HFFc6 (cell line): ENCODE results near the gene PRR12. TPM values are rescaled to one million over a fixed set of nuclear protein-coding genes. Genes with fewer than 3 reads are reported as not detected.

Experiments
- DNase-seq: peaks from one replicate; pipeline ENCODE4 v3.0.0-alpha.2; 2018
- H3K27ac Mint-ChIP-seq: 2 replicates; pipeline ENCODE4 v1.8.0; 2020; ENCODE audit warnings: mild to moderate bottlenecking, mixed read lengths
- H3K27me3 Mint-ChIP-seq: 2 replicates; pipeline ENCODE4 v1.8.0; 2021; ENCODE audit warnings: mild to moderate bottlenecking, moderate library complexity, mixed read lengths; ENCODE audit not compliant: insufficient read depth
- H3K36me3 Mint-ChIP-seq: 2 replicates; pipeline ENCODE4 v1.8.0; 2021; ENCODE audit warnings: low read depth, mixed read lengths
- H3K4me1 Mint-ChIP-seq: 2 replicates; pipeline ENCODE4 v1.8.0; 2020; ENCODE audit warnings: low read depth, mixed read lengths
- H3K4me3 Mint-ChIP-seq: 2 replicates; pipeline ENCODE4 v1.8.0; 2020; ENCODE audit warnings: mild to moderate bottlenecking, moderate library complexity, mixed read lengths
- H3K9me3 Mint-ChIP-seq: 2 replicates; pipeline ENCODE4 v1.8.0; 2020; ENCODE audit warnings: mild to moderate bottlenecking, mixed read lengths
- CTCF ChIP-seq: fragments of 200-600 bp; sonication (generic); IDR thresholded peaks from 2 replicates; pipeline ENCODE4 v1.5.0; 2021; ENCODE audit warnings: antibody characterized with exemption, mild to moderate bottlenecking
- long read RNA-seq: library from polyadenylated mRNA; unstranded; transcript quantifications from one replicate; pipeline ENCODE4 v2.0.0, GENCODE V29; 2019
- total RNA-seq, 6 experiments: library from RNA; stranded (reverse); fragmentation: NEBNext Ultra II Directional; extraction: Animal tissue kit (Norgen Biotek cat#: 25700); gene quantifications; 2 replicates in 1 of 6; 3 replicates in 5 of 6; pipeline ENCODE4 v1.2.3, GENCODE V29; 2021

The PRR12 gene
- total RNA-seq = 10 to 100 TPM; 23.3 to 26.2 (median 24.3) TPM
- long read RNA-seq, partial matches to known transcripts = 1 of 1 reads
- long read RNA-seq, other reads (novel, unspliced or antisense) = 0 of 1 reads

DNA sequence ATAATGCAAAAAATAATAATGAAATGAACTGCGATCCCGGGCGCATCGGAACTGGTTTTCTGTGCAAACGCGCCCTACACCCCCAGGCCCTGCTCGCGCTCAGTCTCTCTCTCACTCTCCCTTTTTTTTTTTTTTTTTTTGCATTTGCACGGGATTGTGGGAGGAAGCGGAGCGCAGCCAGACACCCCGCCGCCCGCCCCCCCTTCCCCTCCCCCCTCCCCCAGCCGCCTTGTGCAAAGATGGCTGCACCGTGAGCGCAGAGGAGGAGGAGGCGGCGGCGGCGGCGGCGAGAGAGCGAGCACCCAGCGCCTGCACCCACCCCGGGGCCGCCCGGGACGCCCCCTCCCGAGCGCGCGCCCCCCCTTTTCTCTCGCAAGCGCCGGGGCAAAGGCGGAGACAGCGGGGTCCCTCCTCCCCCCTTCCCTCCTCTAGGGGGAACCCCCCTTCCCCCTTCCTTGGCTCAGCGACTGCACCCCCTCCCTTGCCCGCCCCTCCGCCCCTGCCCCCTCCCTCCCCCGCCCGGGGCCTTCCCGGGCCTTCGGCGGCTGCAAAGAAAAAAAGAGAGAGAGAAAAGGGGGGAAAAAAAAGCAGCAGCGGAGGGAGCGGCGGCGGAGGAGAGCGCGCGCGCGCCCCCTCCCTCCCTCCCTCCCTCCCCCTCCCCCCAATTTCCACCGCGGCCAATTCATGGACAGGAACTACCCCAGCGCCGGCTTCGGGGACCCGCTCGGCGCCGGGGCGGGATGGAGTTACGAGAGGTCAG is at the start of gene PRR12:
Gene PRR12 (plus strand): TSS at position 212 of the 760 bp plus-strand sequence. CDS start 473 bp downstream, at position 685.
- peaks cover 2% of the 10 kb centered on the region; the same call in 1 of the 2 replicates for H3K27me3 Mint-ChIP-seq
- peak within 1 kb of the TSS; percentile 86 for H3K27ac Mint-ChIP-seq
- peaks cover 12% of the 10 kb centered on the region; the same call in 1 of the 2 replicates for H3K36me3 Mint-ChIP-seq

GRCh38 chr19:49541914-49542313 is 49.1 kb upstream of the PRR12 start:
- H3K4me1 Mint-ChIP-seq = peaks cover 4% of the 10 kb centered on the region
- DNase-seq = no peak
- H3K9me3 Mint-ChIP-seq = no peaks in the 10 kb centered on the region
- no peak overlapping the region for H3K27ac Mint-ChIP-seq
- no peak for TF ChIP-seq CTCF
- H3K36me3 Mint-ChIP-seq = peaks cover 5% of the 10 kb centered on the region; the same call in 1 of the 2 replicates
- H3K27me3 Mint-ChIP-seq = peaks cover 3% of the 10 kb centered on the region; the same call in 1 of the 2 replicates
- H3K4me3 Mint-ChIP-seq = no peak overlapping the region

More for the DNA sequence above, at the start of gene PRR12:
- peak; percentile 23 for TF ChIP-seq CTCF
- Mint-ChIP-seq H3K9me3 (no peaks in the 10 kb centered on the region), H3K4me1 (peaks cover 20% of the 10 kb centered on the region), H3K4me3 (peak within 1 kb of the TSS; percentile 90)
- DNase-seq = peak; percentile 31

GRCh38 chr19:49542446-49542845 is 48.5 kb upstream of the PRR12 start:
- DNase-seq = no peak
- no peaks in the 10 kb centered on the region for H3K9me3 Mint-ChIP-seq
- no peak overlapping the region for H3K4me3 Mint-ChIP-seq
- peaks cover 5% of the 10 kb centered on the region; the same call in 1 of the 2 replicates for H3K36me3 Mint-ChIP-seq
- H3K27me3 Mint-ChIP-seq = peaks cover 3% of the 10 kb centered on the region; the same call in 1 of the 2 replicates
- no peak overlapping the region for H3K27ac Mint-ChIP-seq
- H3K4me1 Mint-ChIP-seq = peaks cover 6% of the 10 kb centered on the region
- no peak for TF ChIP-seq CTCF

DNA sequence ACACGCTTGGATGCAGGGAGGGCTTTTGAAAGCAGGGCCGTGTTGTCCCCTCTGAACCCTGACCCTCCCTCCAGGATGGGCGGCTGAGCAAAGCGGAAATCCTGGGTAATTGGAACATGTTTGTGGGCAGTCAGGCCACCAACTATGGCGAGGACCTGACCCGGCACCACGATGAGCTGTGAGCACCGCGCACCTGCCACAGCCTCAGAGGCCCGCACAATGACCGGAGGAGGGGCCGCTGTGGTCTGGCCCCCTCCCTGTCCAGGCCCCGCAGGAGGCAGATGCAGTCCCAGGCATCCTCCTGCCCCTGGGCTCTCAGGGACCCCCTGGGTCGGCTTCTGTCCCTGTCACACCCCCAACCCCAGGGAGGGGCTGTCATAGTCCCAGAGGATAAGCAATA is 48.0 kb upstream of the PRR12 start:
- peaks cover 5% of the 10 kb centered on the region; the same call in 1 of the 2 replicates for H3K36me3 Mint-ChIP-seq
- no peak for DNase-seq
- peaks cover 3% of the 10 kb centered on the region; the same call in 1 of the 2 replicates for H3K27me3 Mint-ChIP-seq
- H3K27ac Mint-ChIP-seq = no peak overlapping the region
- H3K9me3 Mint-ChIP-seq = no peaks in the 10 kb centered on the region
- H3K4me3 Mint-ChIP-seq = no peak overlapping the region
- peaks cover 6% of the 10 kb centered on the region for H3K4me1 Mint-ChIP-seq
- no peak for TF ChIP-seq CTCF

DNA sequence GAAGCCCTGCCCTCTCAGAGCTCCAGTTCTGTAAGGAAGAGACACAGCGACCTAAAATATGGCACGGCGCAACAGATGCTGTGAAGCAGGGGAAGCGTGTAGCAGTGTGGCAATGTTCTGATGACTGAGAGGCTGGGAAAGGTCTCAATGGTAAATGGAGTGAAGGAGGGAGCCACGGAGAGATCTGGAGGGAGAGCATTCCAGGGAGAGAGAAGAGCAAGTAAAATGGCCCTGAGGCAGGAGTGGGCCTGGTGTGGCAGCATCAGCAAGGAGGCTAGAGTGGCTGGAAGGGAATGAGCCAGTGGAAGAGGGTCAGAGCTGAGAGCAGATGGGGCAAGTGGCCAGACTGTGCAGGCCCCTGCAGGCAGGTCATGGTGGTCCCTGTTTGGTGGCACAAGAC is 46.8 kb upstream of the PRR12 start:
- Mint-ChIP-seq H3K9me3 (no peaks in the 10 kb centered on the region), H3K27ac (no peak overlapping the region), H3K36me3 (peaks cover 5% of the 10 kb centered on the region; the same call in 1 of the 2 replicates), H3K27me3 (peaks cover 3% of the 10 kb centered on the region), H3K4me3 (no peak overlapping the region), H3K4me1 (peaks cover 6% of the 10 kb centered on the region)
- no peak for TF ChIP-seq CTCF
- DNase-seq = no peak
